NCI-H1436 treated with DMSO at 0.1 percent for 48 hours (cell line): ENCODE measurements around the gene KIF2C.
"Not testable (repeated sequence)": the region's sequence is repeated elsewhere in the genome, so short reads cannot be mapped to it uniquely, and the experiment has no call there.

Experiments used
- DNase-seq: peaks from one replicate; lab custom pipeline; 2025; lab: John Stamatoyannopoulos, UW

The KIF2C gene

GRCh38 chr1:44775930-44776729 is 36.5 kb downstream of the KIF2C start:
- no peak for DNase-seq

DNA sequence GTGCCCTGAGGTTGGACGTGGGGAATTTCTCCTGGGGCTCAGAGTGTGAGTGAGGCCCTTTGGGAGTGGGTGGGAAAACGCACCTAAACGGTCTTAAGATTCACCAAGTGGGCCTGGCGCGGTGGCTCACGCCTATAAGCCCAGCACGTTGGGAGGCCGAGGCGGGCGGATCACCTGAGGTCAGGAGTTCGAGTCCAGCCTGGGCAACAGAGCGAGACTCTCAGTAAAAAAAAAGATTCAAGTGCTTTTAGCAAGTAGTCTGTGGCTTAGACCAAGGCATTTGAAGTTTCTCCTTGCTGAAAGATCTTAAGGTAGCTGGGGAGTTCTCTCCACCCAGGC is 37.1 kb downstream of the KIF2C start:
- DNase-seq, result no peak

DNA sequence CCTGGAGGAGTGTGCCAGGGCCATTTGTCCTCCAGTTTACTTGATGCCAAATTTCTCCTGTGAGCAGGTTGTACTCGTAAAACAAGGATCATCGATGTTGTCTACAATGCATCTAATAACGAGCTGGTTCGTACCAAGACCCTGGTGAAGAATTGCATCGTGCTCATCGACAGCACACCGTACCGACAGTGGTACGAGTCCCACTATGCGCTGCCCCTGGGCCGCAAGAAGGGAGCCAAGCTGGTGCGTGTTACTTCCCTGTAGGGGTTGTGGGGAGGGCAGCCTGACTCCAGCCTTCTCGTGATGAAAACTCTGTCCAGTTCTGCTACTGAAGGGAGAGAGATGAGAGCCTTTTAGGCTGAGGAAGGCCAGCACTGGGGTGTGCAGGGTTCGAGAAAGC is 37.9 kb downstream of the KIF2C start:
- no peak for DNase-seq

DNA sequence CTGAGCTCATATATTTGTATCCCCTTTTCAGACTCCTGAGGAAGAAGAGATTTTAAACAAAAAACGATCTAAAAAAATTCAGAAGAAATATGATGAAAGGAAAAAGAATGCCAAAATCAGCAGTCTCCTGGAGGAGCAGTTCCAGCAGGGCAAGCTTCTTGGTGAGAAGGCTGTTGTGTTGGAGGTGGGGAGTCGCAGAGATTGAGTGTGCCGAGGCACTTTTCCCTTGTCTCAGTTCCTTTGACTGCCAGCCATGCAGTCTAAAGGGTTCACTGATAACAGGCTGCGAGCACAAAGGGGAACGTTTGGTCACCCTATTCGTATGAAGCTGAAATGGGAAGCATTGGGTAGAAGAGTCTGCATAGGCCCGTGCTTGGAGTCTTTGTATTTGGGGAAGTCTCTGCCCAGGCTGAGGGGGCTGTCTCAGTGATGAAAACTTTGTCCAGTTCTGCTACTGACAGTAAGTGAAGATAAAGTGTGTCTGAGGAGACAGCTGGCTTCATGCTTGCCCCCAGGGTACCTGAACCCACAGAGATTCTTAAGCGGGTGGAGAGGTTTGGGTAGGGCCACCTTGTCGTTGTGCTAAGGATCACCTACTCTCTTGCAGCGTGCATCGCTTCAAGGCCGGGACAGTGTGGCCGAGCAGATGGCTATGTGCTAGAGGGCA is 38.5 kb downstream of the KIF2C start:
- no peak for DNase-seq

DNA sequence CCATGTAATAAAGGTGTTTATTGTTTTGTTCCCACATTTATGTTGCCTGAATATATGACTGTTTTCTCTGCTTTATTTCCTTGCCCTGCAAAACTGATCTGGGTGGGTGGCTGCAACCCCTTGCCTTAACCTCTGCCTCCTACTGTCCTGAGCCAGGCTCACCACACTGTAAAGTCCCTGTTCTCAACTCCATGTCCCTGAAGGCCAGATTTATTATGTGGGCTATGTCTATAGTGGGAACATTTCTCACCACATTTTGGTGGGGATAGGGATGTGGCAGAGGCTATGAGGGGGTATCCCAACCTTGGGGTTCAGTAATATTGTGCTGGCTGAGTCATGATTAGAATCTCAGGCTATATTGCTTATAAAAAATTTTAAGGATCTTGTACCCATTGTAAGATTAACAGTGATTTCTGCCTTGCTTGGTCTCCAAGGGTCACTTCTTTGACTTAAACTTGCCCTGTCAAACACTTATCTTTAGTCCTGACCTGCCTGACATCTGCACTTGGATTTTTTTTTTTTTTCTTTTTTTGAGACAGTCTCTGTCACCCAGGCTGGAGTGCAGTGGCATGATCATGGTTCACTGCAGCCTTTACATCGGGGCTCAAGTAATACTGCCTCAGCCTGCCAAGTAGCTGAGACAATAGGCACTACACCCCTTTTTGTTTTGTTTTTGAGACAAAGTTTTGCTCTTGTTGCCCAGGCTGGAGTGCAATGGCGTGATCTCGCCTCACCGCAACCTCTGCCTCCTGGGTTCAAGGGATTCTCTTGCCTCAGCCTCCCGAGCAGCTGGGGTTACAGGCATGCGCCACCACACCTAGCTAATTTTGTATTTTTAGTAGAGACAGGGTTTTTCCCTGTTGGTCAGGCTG is 39.3 kb downstream of the KIF2C start:
- DNase-seq, result no peak

DNA sequence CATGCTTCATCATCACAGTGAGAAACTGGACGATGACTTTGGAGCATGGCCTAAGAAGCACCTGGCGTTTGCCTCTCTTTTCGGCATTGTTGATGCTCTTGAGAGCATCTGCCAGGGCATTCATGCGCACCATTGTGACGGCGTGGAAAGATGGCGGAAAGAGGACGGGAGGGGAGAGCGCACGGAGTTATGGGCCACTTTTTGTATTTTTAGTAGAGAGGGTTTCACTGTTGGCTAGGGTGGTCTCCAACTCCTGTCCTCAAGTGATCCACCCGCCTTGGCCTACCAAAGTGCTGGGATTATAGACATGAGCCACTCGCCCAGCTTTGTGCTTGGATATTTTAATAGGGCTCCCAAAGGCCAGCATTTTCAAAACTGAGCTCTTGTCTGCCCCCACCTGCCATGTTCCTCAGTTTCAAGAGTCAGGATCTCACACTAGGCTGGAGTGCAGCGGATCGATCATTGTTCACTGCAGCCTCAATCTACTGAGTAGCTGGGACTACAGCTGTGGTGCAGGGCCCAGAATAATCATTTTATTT is 41.0 kb downstream of the KIF2C start:
- no peak for DNase-seq

DNA sequence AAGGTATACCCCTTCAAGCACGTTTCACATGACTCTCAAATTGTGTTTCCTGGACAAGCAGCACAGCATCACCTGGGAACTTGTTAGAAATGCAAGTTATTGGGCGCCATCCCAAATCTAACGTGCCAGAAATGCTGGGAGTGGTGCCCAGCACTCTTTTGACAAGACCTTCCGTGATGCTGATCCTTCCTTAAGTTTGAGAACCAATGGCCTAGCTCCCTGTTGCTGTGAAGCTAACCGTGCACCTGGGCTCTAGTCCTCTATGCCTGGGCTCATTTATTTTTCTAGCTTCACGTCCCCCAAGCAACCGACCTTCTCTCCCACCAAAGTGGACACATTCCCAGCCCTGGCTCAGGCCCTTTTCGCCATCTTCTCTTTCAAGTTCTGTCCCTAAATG is 44.1 kb downstream of the KIF2C start:
- no peak for DNase-seq

DNA sequence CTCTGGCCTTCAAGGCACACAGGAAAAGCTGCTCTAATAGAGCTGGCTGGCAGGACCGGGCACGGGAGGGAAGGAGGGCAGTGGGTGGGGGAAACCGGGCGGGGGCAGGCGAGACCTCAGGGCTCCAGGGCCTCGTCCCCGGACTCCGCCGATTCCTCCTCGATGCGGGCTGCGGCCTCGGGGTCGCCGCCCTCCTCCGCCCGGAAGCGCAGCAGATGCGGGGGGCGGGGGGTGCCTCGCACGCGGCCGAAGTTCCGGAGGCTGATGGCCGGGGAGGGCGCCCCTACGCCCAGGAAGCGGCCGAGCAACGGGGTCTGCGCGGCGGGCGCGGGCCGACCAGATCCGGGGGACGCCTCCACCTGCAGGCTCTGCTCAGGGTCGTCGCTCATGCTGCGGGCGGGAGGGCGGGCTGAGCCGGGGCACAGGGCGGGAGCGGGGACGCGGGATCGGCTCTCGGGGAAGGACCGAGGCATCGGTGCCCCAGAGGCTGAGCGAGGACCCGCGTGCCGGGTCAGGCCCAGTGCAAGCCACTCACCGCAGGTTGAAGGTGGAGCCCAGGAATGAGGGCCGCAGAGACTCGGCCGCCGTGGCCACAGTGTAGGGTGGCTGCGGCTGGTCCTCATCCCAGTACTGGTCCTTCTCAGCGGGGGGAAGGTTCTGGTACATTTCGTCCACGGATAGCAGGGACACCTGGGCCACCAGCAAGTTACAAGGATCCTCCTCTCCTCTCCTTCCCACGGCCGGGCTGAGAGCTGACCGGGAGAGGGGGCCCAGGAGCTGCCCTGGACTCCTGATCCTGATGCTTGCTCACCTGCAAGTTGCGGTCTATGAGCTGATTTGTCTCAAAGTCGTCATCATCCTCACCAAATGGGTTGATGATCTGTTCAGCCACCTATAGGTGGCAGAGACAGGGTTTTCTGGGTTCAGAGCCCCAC is 44.7 kb downstream of the KIF2C start:
- DNase-seq, result no peak

DNA sequence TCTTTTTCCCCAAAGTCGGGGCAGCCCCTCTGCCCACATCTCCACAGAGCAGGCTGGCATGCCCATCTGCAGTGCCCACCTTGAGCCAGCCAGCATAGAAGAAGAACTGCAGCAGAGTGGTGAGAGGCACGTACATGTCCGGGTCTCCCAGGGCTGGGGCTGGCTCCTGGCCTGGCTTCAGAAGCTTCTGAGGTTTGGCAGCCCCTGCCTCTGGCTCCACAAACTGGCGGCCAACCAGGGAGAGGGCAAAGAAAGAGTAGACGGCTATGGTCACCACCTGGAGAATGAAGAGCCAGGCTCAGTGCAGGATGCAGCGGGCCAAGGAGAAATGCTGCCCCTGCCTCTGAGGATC is 45.4 kb downstream of the KIF2C start:
- no peak for DNase-seq

GRCh38 chr1:44785501-44786137 is 46.0 kb downstream of the KIF2C start:
- DNase-seq, result no peak

DNA sequence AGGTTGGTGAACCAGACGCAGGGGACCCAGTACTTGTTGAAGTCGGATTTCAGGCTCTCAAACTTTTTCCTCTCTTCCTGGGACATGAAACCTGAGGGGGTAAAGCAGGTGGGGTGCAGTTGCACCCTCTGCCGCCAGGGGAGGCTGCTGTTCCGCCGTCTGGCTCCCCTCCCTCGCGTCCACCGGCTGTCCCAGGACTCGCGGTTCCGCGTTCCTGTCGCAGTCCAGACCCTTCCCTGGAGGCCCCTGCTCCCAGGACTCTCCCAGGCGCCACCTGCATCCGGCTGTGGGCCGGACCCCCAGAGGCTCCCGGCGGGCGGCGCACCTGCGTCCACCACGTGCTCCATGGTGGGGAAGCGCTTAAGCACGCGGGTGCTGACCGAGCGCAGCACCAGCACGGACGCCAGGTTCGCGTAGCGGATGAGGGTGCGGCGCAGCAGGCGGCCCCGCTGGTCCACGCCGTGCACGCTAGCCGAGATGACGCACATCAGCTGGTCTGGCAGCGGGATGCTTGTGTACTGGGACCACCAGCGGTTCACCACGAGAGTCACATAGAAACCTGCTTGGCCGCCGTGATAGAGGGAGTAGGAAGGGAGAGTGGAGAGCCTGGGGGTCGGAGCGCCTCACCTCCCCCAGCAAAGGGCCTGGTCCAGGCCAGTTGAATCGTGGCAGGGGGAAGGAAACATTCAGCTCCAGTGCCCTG is 46.7 kb downstream of the KIF2C start:
- DNase-seq, result no peak

GRCh38 chr1:44786841-44787426 is 47.3 kb downstream of the KIF2C start:
- no peak for DNase-seq

GRCh38 chr1:44787506-44787905 is 47.9 kb downstream of the KIF2C start:
- no peak for DNase-seq

DNA sequence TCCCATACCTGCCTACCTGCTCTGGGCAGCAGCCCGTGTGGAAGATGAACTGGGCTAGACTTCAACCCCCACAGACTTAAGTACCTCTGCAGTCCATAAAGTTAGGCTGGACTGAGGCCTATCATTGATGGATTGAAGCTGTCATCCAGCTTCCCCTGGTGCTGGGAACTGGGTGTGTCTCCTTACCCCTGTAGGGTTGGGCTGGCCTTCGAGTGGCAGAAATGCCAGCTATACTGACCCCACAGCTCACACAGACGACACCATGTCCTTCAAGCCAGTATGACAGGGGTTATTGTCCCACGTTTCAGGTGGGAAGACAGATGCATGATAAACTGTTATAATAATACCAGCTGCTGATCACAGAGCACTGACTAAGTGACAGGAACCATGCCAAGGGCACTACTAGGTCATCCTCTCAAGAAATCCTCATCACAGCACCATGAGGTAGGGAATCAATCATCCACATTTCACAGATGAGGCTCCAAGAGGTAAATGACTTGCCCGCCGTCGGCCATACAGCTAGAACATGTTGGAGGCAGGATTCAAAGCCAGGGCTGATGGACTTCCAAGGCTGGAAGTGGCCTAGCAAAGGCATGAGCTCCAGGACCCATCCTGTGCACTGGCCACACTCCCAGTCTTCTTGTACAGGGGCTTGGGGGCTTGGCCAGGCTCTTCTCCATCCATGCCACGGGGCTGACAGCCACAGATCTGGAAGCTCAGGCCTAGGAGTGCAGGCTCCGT is 48.7 kb downstream of the KIF2C start, which contains the start of gene BEST4:
Gene BEST4 (minus strand): TSS at position 51 of the 741 bp plus-strand sequence. CDS start 465 bp downstream, outside the sequence.
- no peak for DNase-seq

GRCh38 chr1:44790968-44791801 is 51.5 kb downstream of the KIF2C start:
- DNase-seq, result no peak

DNA sequence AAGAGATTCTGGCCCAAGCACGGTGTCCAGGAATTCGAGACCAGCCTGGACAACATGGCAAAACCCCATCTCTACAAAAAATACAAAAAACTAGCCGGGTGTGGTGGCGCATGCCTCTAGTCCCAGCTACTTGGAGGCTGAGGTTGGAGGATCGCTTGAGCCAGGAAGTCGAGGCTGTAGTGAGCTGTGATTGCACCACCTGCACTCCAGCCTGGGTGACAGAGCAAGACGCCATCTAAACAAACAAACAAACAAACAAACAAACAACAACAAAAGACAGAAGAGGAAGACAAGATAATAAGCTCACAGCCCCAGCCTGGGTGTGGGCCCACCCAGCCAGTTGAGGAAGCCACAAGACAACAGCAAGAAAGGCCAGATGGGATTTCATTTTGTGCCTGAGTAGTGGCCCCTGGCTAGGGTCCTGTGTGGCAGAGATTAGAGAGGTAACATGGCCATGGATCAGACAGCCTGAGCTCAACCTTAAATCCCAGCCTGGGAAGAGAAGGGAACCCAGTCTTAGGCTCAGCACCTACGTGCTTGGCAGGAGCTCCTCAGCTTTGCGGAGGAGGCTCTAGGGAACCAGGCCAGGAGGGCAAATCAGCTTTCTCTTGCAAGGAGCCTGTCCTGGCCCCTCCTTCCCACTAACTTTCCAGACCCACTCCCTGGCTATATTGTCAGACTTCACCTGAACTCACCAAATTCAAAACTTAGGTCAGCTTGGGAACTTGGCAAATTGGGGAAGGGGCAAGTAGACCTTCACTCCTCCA is 53.3 kb downstream of the KIF2C start:
- DNase-seq, result no peak

DNA sequence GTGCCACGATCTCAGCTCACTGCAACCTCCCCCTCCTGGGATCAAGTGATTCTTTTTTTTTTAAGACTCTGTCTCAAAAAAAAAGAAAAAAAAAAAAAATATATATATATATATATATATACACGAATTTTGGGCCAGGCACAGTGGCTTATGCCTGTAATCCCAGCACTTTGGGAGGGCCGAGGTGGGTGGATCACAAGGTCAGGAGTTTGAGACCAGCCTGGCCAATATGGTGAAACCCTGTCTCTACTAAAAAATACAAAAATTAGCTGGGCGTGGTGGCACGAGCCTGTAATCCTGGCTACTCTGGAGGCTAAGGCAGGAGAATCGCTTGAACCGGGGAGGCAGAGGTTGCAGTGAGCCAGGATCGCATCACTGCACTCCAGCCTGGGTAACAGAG is 58.2 kb downstream of the KIF2C start:
- DNase-seq, result not testable (repeated sequence)
